SK-N-MC (cell line): ENCODE data around the gene KRT13.
"Not testable (repeated sequence)": the region's sequence is repeated elsewhere in the genome, so short reads cannot be mapped to it uniquely, and the experiment has no call there.

Source experiments
- DNase-seq: peaks from one replicate; pipeline ENCODE4 v3.0.0-alpha.2; 2011; ENCODE audit warnings: low read depth, low spot score
- H3K27ac ChIP-seq: fragments of 200-600 bp; sonication (generic); 2 replicates; pipeline ENCODE4 v1.5.1; 2016; ENCODE audit warnings: mixed run types
- H3K36me3 ChIP-seq: fragments of 200-600 bp; sonication (generic); 2 replicates; pipeline ENCODE4 v1.6.1; 2017; ENCODE audit warnings: antibody characterized with exemption, low read length, mixed read lengths; ENCODE audit not compliant: insufficient read depth
- H3K4me3 ChIP-seq: fragments of 200-600 bp; sonication (generic); 2 replicates; pipeline ENCODE4 v1.5.1; 2016
- H3K9ac ChIP-seq: fragments of 200-600 bp; sonication (generic); 2 replicates; pipeline ENCODE4 v1.8.0; 2017; ENCODE audit warnings: mixed run types, mixed read lengths; ENCODE audit not compliant: insufficient read length
- H3K9me3 ChIP-seq: fragments of 200-600 bp; sonication (generic); 2 replicates; pipeline ENCODE4 v1.6.1; 2017; ENCODE audit warnings: low read depth, mild to moderate bottlenecking, antibody characterized with exemption, low read length, moderate library complexity, mixed read lengths
- EZH2 ChIP-seq: fragments of 200-600 bp; sonication (generic); IDR thresholded peaks from one replicate; pipeline ENCODE4 v1.6.1; 2017; ENCODE audit warnings: antibody characterized with exemption
- FOXP2 ChIP-seq: optimal IDR thresholded peaks from 2 replicates; pipeline ENCODE3; 2011; ENCODE audit warnings: mild to moderate bottlenecking, moderate library complexity; ENCODE audit not compliant: insufficient read depth; ENCODE audit errors: extremely low read length, control extremely low read depth
- POLR2AphosphoS5 ChIP-seq: IDR thresholded peaks from 2 replicates; pipeline ENCODE4 v1.6.1; 2012; ENCODE audit warnings: mild to moderate bottlenecking, low read depth, low read length, borderline replicate concordance

The KRT13 gene

DNA sequence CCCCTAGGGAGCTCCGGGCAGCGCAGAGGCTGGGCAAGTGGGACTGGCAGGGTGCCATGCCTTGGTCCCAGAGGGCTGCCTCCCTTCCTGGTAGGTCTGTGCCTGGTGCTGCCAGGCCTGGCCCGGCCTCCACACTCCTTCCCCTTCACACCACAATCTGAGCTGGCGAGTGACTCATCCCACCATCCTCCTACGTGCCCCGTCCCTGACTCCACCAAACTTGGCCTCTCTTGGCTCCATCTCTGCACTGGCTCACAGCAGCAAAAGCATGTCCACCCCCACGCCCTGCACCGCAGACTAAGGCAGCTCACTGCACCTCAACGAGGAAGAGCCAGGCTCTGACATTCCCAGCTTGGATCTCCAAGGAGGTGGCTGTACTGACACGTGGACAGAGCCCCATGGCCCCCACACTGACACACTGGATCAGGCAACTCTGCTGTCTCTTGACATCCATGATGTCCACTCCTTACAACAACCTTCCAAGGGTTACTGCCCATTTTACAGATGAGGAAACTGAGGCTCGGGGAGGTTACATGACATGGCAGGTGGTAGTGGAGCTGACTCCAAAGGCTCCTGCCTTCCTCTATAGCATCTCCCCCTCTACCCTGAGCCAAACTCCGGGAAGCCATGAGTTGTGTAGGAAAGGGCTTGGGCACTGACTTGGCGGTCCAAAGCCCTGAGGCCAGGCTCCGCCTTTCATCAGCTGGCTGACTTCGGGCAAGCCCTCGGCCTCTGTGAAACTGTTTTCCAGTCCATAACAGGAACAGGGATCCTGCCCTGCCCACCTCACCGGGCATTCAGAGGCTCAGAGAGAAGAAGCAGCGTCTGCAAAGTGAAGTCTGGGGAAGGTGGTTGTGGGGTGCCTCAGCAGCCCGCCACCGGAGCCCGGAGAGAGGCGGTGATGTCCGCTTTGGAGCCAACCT, 42.8 kb upstream of the KRT13 start:
- Histone ChIP-seq H3K9ac (no peak overlapping the region), H3K9me3 (no peaks in the 10 kb centered on the region), H3K27ac (peak overlapping the region; percentile 89; the same call in 1 of the 2 replicates), H3K4me3 (no peak overlapping the region), H3K36me3 (no peaks in the 10 kb centered on the region)
- TF ChIP-seq FOXP2 (no peak), POLR2AphosphoS5 (no peak), EZH2 (no peak)
- DNase-seq = no peak

DNA sequence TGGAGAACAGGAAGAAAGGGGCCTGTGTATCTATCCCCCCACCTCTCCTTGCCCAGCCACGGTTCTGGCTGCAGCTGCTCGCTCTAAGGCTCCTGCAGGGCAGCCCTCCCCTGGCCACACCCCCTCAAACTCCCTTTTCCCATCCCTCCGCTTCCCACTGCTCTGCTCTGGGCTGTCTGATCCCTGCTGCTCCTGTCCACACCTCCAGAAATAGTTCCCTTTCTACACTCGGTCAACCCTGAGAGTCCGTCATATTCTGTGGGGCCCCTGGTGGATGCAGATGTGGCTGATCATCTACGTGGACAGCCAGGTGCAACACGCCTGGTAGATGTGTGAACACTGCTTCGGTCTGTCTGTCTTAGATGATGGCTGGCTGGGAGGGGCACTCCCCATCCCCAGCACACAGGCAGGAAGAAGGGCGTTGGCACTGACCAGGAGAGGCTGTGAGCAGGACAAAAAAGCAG, 42.0 kb upstream of the KRT13 start:
- Histone ChIP-seq H3K9ac (no peak overlapping the region), H3K27ac (no peak overlapping the region)

DNA sequence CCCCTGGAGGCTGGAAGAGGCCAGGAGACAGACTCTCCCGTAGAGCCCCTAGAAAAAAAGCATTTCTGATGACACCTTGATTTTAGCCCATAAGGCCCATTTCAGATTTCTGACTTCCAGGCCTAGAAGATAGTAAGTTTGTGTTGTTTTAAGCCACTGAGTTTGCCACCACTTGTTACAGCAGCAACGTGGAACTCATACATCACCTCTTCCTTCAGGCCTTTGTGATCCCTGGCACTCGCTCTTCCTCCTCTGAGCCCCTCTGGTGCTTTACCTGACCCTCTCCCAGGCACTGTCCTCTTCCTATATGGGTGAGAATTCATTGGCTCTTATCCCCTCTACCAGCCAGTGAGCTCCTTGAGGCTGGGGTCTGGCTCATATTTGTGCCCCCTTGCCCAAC, 41.4 kb upstream of the KRT13 start:
- Histone ChIP-seq H3K9me3 (no peaks in the 10 kb centered on the region), H3K4me3 (no peak overlapping the region), H3K36me3 (no peaks in the 10 kb centered on the region), H3K9ac (no peak overlapping the region), H3K27ac (no peak overlapping the region)
- TF ChIP-seq POLR2AphosphoS5 (no peak), EZH2 (no peak)
- DNase-seq = no peak

More for the DNA sequence above, 42.0 kb upstream of the KRT13 start:
- H3K9me3 ChIP-seq = no peaks in the 10 kb centered on the region
- no peaks in the 10 kb centered on the region for H3K36me3 ChIP-seq
- no peak overlapping the region for H3K4me3 ChIP-seq
- no peak for DNase-seq
- TF ChIP-seq EZH2 (no peak), FOXP2 (no peak), POLR2AphosphoS5 (no peak)

DNA sequence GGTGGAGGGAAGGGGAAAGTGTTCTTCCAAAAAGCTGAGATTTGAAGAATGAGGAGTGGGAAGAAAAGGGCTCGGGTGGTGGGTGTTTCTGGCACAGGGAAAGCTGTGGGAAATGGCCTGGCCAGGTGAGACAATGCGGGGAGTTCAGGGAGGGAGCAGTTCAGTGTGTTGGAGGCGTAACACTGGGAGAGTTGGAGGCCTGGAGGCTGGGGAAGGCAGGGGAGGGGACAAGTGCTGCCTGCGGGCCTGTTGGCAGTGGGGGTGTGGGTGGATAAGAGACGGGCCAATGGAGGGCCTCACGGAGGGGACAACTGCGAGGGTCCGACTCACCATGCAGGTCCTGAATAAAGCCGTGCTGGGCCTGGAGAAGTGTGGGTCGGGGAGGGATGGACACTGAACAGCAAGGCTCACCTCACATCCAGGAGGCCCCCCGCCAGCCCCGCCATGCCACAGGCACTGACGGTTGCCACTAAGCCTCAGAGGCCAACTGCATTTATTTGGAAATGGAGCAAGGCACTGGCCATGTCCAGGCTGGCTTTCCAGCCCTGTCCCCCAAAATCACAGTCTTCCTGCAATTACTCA, 40.5 kb upstream of the KRT13 start:
- no peaks in the 10 kb centered on the region for H3K36me3 ChIP-seq
- no peak overlapping the region for H3K9ac ChIP-seq
- H3K27ac ChIP-seq = no peak overlapping the region
- no peak overlapping the region for H3K4me3 ChIP-seq
- no peak for TF ChIP-seq FOXP2
- TF ChIP-seq EZH2 = no peak
- no peak for TF ChIP-seq POLR2AphosphoS5
- no peak for DNase-seq
- no peaks in the 10 kb centered on the region for H3K9me3 ChIP-seq

DNA sequence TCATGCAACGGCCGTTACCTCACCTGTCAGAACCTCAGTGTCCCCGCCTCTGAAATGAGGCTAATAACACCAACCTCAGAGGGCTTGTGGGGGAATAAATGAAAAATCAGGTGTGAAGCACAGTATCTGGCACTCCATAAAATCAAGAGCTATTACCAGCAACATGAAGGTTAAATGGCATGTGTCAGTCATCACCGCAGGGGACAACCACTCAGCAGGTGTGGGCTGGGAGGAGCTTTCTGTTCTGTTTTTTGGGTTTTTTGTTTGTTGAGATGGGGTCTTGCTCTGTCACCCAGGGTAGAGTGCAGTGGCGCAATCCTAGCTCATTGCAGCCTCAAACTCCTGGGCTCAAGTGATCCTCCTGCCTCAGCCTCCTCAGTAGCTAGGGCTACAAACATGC, 39.5 kb upstream of the KRT13 start:
- no peaks in the 10 kb centered on the region for H3K36me3 ChIP-seq
- peak overlapping the region; percentile 26; the same call in 1 of the 2 replicates for H3K4me3 ChIP-seq
- TF ChIP-seq POLR2AphosphoS5 = no peak
- TF ChIP-seq FOXP2 = no peak
- TF ChIP-seq EZH2 = no peak
- H3K27ac ChIP-seq = peak overlapping the region; percentile 80
- H3K9ac ChIP-seq = peak overlapping the region; percentile 49
- H3K9me3 ChIP-seq = no peaks in the 10 kb centered on the region
- no peak for DNase-seq

DNA sequence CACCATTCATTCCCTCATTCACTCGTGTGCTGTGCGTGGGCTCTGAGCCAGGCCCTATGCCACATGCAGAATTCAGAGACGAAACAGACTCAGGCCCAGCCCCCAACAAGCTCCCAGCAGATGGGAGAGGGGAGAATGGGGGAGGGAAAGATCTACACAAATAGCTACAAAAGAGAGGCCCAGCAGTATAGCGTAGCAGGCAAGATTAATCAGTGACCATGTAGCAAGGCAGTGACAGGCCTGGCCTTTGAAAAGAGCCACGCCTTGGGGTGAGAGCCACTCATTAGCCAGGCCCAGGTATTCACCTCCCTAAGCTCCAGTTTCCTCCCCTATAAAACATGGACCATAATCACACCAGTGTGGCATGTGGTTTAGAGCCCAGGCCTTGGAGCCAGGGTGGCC, 39.1 kb upstream of the KRT13 start:
- peak overlapping the region; percentile 26; the same call in 1 of the 2 replicates for H3K4me3 ChIP-seq
- no peaks in the 10 kb centered on the region for H3K36me3 ChIP-seq
- DNase-seq = no peak
- peak overlapping the region; percentile 80 for H3K27ac ChIP-seq
- TF ChIP-seq FOXP2 = peak; percentile 74
- TF ChIP-seq POLR2AphosphoS5 = no peak
- H3K9ac ChIP-seq = peak overlapping the region; percentile 49
- H3K9me3 ChIP-seq = no peaks in the 10 kb centered on the region

DNA sequence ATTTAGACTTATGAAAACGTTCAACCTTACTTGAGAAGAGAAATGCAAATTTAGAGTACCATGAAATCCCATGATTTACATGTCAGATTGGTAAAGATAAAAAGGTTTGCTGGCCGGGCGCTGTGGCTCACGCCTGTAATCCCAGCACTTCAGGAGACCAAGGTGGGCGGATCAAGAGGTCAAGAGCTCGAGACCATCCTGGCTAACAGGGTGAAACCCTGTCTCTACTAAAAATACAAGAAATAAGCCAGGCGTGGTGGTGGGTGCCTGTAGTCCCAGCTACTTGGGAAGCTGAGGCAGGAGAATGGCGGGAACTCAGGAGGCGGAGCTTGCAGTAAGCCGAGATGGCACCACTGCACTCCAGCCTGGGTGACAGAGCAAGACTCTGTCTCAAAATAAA, 37.4 kb upstream of the KRT13 start:
- H3K4me3 ChIP-seq, H3K36me3 ChIP-seq, DNase-seq, H3K9me3 ChIP-seq, H3K9ac ChIP-seq: not testable (repeated sequence)
- H3K27ac ChIP-seq = peak overlapping the region; percentile 34; the same call in 1 of the 2 replicates

DNA sequence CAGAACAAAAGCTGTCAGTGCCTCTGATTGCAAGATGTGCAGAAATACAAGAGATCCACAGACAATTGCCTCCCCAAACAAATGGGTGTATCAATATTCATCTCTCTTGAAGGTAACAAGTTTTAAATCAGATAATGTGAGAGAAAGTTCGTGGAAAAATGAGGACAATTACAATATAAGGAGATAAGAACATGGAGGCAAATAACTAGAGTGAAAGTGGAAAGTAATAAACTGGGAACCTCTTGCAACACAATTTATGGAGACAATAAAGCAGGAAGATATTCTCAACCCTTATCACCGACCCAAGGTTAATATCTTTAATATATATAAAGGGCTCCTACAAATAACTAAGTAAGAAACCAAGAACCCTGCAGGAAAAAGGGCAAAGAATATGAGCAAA, 36.9 kb upstream of the KRT13 start:
- Histone ChIP-seq H3K4me3 (no peak overlapping the region), H3K9me3 (no peaks in the 10 kb centered on the region), H3K36me3 (no peaks in the 10 kb centered on the region), H3K27ac (peak overlapping the region; percentile 34; the same call in 1 of the 2 replicates), H3K9ac (no peak overlapping the region)
- TF ChIP-seq POLR2AphosphoS5 (no peak), FOXP2 (no peak), EZH2 (no peak)
- no peak for DNase-seq
